Bronchial epithelial cell (primary cell): Measurements from ENCODE around the gene AHCYL2. TPM values are rescaled to one million over a fixed set of nuclear protein-coding genes. Genes with fewer than 3 reads are reported as not detected.

Source experiments
- DNase-seq: peaks from one replicate; pipeline ENCODE4 v3.0.0-alpha.2; 2010; ENCODE audit warnings: low read depth
- FAIRE-seq: peaks from 2 replicates; lab custom pipeline; 2011; peaks lifted over from hg19 to GRCh38; lab: Jason Lieb, UNC
- H3K27me3 ChIP-seq: 2 replicates; pipeline ENCODE4 v1.5.1; 2011; ENCODE audit warnings: low read length; ENCODE audit not compliant: control insufficient read depth, insufficient read depth
- H3K36me3 ChIP-seq: 2 replicates; pipeline ENCODE4 v1.5.1; 2011; ENCODE audit warnings: low read length; ENCODE audit not compliant: control insufficient read depth, insufficient read depth
- H3K4me3 ChIP-seq: 2 replicates; pipeline ENCODE4 v1.5.1; 2011; ENCODE audit warnings: mild to moderate bottlenecking, low read depth, low read length, control low read depth
- total RNA-seq: library from RNA; depleted of rRNA; stranded (reverse); fragments of >200 nt; gene quantifications from 2 replicates; pipeline ENCODE4 v1.2.1, GENCODE V29; 2014
- TF ChIP-seq, protein P1 (sequence below): IDR thresholded peaks from 2 replicates; pipeline ENCODE4 v1.5.1; 2011; ENCODE audit warnings: mild to moderate bottlenecking, moderate library complexity, low read length, control low read depth, inconsistent platforms; ENCODE audit not compliant: insufficient read depth, severe bottlenecking

The AHCYL2 gene
- total RNA-seq, 1 donor from 2014 or later = 5.0 TPM

DNA sequence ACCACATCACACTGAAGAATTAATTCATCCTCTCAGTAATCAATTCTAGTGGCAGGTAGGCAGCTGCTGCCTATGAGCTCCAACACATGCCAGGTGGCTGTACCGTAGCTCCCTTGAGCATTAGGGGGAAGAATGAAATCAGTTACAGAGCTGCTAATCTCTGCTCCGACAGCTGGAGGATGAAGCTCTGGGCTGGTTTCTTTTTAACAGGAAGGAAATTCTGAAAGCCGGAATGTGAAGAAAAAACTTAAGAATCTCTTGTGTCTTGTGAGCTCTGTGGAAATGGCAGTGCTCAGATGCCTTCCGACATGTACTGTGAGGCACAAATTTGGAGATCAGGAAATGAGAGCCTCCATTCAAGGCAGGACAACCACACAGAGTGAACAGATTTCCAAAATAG lies 2.8 kb upstream of the AHCYL2 start:
- Histone ChIP-seq H3K27me3 (no peaks in the 10 kb centered on the region), H3K36me3 (no peaks in the 10 kb centered on the region), H3K4me3 (no peak overlapping the region)
- no peak for FAIRE-seq
- TF ChIP-seq, protein P1, sequence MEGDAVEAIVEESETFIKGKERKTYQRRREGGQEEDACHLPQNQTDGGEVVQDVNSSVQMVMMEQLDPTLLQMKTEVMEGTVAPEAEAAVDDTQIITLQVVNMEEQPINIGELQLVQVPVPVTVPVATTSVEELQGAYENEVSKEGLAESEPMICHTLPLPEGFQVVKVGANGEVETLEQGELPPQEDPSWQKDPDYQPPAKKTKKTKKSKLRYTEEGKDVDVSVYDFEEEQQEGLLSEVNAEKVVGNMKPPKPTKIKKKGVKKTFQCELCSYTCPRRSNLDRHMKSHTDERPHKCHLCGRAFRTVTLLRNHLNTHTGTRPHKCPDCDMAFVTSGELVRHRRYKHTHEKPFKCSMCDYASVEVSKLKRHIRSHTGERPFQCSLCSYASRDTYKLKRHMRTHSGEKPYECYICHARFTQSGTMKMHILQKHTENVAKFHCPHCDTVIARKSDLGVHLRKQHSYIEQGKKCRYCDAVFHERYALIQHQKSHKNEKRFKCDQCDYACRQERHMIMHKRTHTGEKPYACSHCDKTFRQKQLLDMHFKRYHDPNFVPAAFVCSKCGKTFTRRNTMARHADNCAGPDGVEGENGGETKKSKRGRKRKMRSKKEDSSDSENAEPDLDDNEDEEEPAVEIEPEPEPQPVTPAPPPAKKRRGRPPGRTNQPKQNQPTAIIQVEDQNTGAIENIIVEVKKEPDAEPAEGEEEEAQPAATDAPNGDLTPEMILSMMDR = no peak
- DNase-seq = no peak

DNA sequence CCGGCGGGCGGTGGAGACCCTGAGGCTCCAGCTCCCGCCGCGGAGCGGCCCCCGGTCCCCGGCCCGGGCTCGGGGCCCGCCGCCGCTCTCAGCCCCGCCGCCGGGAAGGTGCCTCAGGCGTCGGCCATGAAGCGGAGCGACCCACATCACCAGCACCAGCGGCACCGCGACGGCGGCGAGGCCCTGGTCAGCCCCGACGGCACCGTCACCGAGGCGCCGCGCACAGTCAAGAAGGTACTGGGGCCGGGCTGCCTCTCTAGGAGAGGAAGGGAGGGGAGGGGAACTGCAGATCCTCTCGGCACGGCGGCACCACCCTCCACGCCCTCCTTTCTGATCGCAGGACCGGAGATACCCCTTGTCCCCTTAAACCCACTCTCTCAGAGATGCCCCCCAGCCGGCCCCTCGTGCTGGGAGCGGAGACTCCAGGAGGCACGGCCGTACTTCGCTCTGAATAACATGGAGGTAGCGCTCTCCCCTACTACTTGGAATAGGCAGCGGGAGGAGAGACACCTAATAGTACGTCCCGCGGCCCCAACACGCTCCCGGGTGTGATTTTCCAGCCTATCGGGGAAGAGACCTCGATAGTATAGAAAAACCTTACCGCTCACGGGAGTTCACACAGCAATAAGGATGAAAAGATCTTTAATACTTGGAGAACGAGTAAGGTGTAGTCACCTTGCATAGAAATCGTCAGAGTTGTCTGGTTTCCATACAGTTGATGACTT lies 538 bp downstream of the AHCYL2 start:
- TF ChIP-seq, protein P1 = no peak
- Histone ChIP-seq H3K36me3 (no peaks in the 10 kb centered on the region), H3K4me3 (peak overlapping the region; percentile 87), H3K27me3 (no peaks in the 10 kb centered on the region)
- no peak for FAIRE-seq
- DNase-seq = peak; percentile 47

DNA sequence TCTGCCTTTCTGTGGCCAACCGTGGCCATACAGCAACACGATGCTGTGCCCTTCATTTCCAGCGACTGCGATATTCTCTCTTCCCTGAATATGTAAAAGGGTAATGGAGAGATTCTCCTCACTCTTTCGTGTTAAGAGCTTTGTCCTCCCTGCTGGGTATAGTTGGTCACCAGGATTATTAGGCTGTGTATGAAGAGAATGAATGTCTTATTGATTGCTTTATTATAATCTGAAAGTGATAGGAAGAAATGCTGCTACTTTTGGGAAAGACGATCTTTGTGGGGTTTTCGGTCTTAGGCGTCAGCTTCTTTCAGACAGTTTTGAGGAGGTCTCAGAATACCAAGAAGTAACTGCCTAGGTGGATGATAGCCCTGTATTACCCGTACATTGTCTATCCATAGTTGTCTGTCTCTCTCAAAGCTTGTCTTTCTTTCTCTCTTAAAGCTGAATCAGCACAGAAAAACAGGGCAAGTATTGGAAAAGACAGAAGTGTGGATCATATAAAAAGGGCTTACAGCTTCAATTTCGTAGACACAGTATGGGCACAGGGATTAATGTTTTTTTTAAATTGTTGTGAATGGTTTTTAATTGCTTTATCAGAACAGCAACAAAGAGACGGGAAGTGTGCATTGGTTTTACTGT lies 1.2 kb downstream of the AHCYL2 start:
- Histone ChIP-seq H3K4me3 (peak overlapping the region; percentile 87), H3K36me3 (no peaks in the 10 kb centered on the region), H3K27me3 (no peaks in the 10 kb centered on the region)
- TF ChIP-seq, protein P1 = no peak
- DNase-seq = peak; percentile 43
- FAIRE-seq = no peak

DNA sequence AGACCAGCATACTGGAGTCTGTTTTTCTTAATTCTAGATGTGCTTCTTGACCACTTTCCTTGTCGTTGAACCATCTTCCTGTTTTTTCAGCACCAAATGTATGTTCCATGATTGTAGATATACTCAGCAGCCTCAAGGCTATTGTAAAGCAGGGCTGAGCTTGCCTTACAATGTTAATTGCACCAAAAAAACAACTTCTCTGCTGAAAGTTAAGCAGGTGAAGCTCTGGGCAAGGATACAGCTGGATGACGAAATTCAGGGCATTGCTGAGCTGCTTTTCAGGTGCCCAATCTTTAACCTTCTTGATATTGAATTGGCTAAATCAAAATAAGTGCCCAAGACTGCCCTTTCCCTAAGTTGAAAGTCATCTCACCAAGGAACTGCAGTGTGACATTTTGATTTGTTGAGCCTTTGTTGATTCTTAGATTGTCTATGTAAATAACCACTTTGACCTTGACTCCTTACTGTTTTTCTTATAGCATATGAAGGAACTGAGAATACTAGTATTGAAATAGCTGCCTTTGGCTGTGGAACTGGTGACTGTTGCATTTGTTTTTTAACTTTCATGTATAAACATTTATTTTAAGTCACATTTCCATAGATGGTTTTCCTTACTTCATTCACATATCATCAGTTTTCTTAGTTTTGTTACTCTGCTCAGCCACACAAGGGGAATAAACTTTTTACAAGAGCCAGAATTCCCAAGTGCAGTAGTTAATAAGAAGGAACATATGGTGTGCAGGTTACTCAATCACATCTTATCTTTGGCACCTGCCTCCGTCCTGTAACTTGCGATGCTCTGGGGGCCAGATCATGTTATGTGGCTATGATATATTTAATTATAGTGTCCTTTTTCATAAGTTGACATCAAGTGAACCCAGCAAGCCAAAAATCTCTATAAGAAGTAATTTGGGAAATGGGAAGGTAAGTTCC lies 3.1 kb downstream of the AHCYL2 start:
- Histone ChIP-seq H3K36me3 (no peaks in the 10 kb centered on the region), H3K4me3 (no peak overlapping the region), H3K27me3 (no peaks in the 10 kb centered on the region)
- FAIRE-seq = no peak
- no peak for DNase-seq
- TF ChIP-seq, protein P1 = no peak

DNA sequence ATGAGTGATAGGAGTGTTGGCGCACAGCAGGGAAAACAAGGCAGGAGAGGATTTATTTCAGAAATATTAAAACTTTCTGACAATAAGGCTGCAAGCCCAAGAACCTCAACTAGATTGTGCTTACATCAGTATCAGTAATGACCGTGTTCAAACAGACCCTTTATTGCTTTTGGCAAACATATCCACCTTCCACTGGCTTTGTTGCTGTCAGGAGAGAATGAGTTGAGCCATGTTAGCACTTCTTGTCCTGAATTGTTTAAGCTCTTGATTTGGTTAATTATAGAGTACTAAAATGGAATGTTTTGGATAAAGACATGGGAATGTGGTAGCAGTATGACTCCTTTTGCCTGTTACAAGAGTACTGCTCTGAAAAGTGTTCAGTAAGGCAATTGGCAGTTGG lies 3.8 kb downstream of the AHCYL2 start:
- no peaks in the 10 kb centered on the region for H3K36me3 ChIP-seq
- FAIRE-seq (no peak), DNase-seq (no peak)
- no peak overlapping the region for H3K4me3 ChIP-seq
- H3K27me3 ChIP-seq = no peaks in the 10 kb centered on the region
- TF ChIP-seq, protein P1 = no peak
